Activated T-helper 1 cell treated with anti-CD3 and anti-CD28 coated beads, Interleukin-12 subunit alpha, Interleukin-12 subunit beta, Interleukin-2, Interleukin-4 antibody, amounts not matched to agents 30 ng/mL and 10 ng/mL and 1 ng/mL, durations not matched to agents 14 hours and 24 hours and 36 hours (primary cell): ENCODE measurements around the gene TBC1D22B. TPM values are rescaled to one million over a fixed set of nuclear protein-coding genes. Genes with fewer than 3 reads are reported as not detected.
"Not testable (repeated sequence)": the region's sequence is repeated elsewhere in the genome, so short reads cannot be mapped to it uniquely, and the experiment has no call there.

Experiments
- DNase-seq: peaks from one replicate; pipeline ENCODE4 v3.0.0; 2021; ENCODE audit warnings: low spot score
- H3K27ac Mint-ChIP-seq: one replicate; pipeline ENCODE4 v1.8.0; 2021; ENCODE audit warnings: mild to moderate bottlenecking, mixed read lengths
- H3K27me3 Mint-ChIP-seq: one replicate; pipeline ENCODE4 v1.8.0; 2022; ENCODE audit warnings: mild to moderate bottlenecking, moderate library complexity, mixed read lengths; ENCODE audit not compliant: insufficient read depth
- H3K36me3 Mint-ChIP-seq: one replicate; pipeline ENCODE4 v1.8.0; 2021; ENCODE audit warnings: low read depth, mixed read lengths
- H3K4me1 Mint-ChIP-seq: one replicate; pipeline ENCODE4 v1.8.0; 2021; ENCODE audit warnings: low read depth, mixed read lengths
- H3K4me3 Mint-ChIP-seq: one replicate; pipeline ENCODE4 v1.8.0; 2021; ENCODE audit warnings: mild to moderate bottlenecking, moderate library complexity, mixed read lengths
- H3K9me3 Mint-ChIP-seq: one replicate; pipeline ENCODE4 v1.8.0; 2021; ENCODE audit warnings: mixed read lengths
- intact Hi-C: fragments of 100-400 bp; cut with micrococcal nuclease; formaldehyde crosslinking; loops from one replicate; pipeline ENCODE4 v1.15.1; 2024
- total RNA-seq: library from RNA; stranded (reverse); gene quantifications from 2 replicates; pipeline ENCODE4 v1.2.3, GENCODE V29; 2022

Gene TBC1D22B
- total RNA-seq, 1 donor from 2014 or later = 20.8 TPM

- intact Hi-C loops = no loop called here
- Mint-ChIP-seq H3K27ac (no peak overlapping the region), H3K4me1 (peaks cover 61% of the 10 kb centered on the region)
Observed at GRCh38 chr6:37283268-37283667, 25.7 kb downstream of the TBC1D22B start.

DNA sequence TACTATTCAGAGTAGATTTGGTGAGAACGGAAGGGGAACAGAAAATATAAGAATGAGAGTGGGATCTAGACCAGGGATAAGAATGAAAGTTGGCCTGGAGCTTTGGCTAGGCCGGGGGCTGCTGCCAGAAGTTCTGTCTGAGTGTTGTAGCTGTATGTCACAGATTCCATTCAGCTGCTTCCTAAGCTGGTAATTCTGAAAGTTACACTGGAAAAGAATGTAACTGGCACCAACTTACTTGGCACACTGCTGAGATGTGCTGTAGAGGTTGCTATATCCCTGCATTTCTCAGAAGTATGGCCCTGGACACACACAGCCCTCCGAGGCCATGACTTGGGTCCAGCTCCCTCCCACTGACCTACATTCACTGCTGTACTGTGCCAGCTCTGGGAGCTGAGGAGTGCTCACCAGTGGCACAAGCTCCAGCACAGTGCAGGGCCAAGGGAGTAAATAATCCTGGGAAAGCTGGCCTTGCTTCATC lies 26.1 kb downstream of the TBC1D22B start:
- no peaks in the 10 kb centered on the region for H3K27me3 Mint-ChIP-seq
- peaks cover 59% of the 10 kb centered on the region for H3K4me1 Mint-ChIP-seq
- intact Hi-C loops = no loop called here
- H3K9me3 Mint-ChIP-seq = no peaks in the 10 kb centered on the region
- H3K4me3 Mint-ChIP-seq = no peak overlapping the region
- DNase-seq = no peak
- H3K36me3 Mint-ChIP-seq = peaks cover 62% of the 10 kb centered on the region
- H3K27ac Mint-ChIP-seq = no peak overlapping the region

More at GRCh38 chr6:37283268-37283667, 25.7 kb downstream of the TBC1D22B start:
- Mint-ChIP-seq H3K9me3 (no peaks in the 10 kb centered on the region), H3K36me3 (peaks cover 62% of the 10 kb centered on the region), H3K4me3 (no peak overlapping the region), H3K27me3 (no peaks in the 10 kb centered on the region)
- DNase-seq = no peak

DNA sequence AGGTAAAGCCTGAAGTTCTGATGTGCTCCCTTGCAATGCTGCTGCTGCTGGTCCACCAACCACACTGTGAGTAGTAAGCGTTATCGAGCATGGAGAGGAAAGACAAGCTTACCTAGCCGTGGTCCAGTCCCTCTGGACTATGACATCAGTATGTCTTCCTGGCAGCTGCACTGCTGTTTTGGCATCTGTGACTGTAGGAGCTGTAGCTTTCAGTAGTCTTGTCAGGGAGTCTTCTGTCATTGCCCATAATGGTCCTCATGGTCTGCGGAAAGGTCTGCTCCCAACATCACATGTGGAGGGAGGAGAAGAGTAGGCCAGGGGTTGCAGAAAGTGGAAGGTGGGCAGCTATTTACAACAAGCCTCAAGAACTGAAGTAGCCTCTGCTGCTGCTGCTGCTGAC lies 27.2 kb downstream of the TBC1D22B start:
- peak overlapping the region; percentile 42 for H3K27ac Mint-ChIP-seq
- no peaks in the 10 kb centered on the region for H3K27me3 Mint-ChIP-seq
- H3K36me3 Mint-ChIP-seq = peaks cover 56% of the 10 kb centered on the region
- H3K4me1 Mint-ChIP-seq = peaks cover 60% of the 10 kb centered on the region
- no peaks in the 10 kb centered on the region for H3K9me3 Mint-ChIP-seq
- DNase-seq = no peak
- intact Hi-C loops = no loop called here
- no peak overlapping the region for H3K4me3 Mint-ChIP-seq

GRCh38 chr6:37285861-37286311 lies 28.3 kb downstream of the TBC1D22B start:
- intact Hi-C loops = loop anchor here (1.0 kb wide), 1 partner anchor 26 kb away; no protein-coding TSS in a partner anchor

DNA sequence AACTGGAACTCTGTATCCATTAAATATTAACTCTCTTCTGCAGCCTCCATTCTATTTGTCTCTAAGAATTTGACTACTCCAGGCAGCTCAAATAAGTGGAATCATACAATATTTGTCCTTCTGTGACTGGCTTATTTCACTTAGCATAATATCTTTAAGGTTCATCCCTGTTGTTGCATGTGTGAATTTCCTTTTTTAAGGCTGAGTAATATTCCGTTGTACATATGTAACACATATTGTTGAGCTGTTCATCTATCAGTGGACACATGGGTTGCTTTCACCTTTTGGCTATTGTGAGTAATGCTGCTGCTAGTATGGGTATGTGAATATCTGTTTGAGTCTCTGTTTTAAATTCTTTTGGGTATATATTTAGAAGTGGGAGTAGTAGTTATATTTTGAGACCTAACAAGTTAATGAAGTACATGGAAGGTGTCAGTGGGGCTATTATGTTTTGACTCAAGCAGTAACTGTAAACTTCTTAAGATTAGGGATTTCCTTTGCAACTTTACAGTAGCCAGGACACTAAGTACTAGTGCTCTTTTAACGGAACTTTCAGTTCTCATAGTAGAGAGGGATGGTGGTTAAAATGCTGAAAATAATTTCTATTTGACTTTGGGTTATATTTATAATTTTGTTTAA lies 30.1 kb downstream of the TBC1D22B start:
- Mint-ChIP-seq H3K27me3 (no peaks in the 10 kb centered on the region), H3K9me3 (no peaks in the 10 kb centered on the region), H3K4me3 (no peak overlapping the region), H3K36me3 (peaks cover 60% of the 10 kb centered on the region), H3K4me1 (peaks cover 59% of the 10 kb centered on the region), H3K27ac (peak overlapping the region; percentile 44)
- no peak for DNase-seq
- intact Hi-C loops = no loop called here

More at GRCh38 chr6:37285861-37286311, 28.3 kb downstream of the TBC1D22B start:
- Mint-ChIP-seq H3K27ac (peak overlapping the region; percentile 82), H3K36me3 (peaks cover 50% of the 10 kb centered on the region), H3K4me3 (no peak overlapping the region), H3K4me1 (peaks cover 59% of the 10 kb centered on the region), H3K27me3 (no peaks in the 10 kb centered on the region), H3K9me3 (no peaks in the 10 kb centered on the region)
- DNase-seq = no peak

- intact Hi-C loops = no loop called here
- no peaks in the 10 kb centered on the region for H3K27me3 Mint-ChIP-seq
- H3K9me3 Mint-ChIP-seq = no peaks in the 10 kb centered on the region
- DNase-seq = no peak
- H3K36me3 Mint-ChIP-seq = peaks cover 55% of the 10 kb centered on the region
- no peak overlapping the region for H3K4me3 Mint-ChIP-seq
- H3K27ac Mint-ChIP-seq = peak overlapping the region; percentile 50
- peaks cover 55% of the 10 kb centered on the region for H3K4me1 Mint-ChIP-seq
Observed at GRCh38 chr6:37288247-37288646, 30.7 kb downstream of the TBC1D22B start.

DNA sequence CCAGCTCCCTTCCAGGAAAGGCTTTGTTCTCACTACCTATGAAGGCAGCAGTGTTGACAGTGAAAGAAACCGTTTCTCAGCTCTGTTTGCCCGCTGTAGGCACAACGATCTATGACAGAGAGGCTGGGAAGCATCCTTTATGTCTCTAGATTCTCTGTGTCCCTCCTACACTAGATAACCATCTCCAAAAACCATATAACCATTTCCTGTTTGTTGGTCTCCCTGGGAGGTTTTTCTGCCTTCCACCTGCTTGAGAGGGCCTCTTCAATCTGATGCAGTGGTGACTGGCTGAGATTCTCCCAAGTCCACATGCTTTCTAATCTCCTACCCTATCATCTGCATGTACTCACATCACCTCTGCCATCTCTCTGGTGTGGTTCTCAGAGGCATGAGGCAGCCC lies 32.4 kb downstream of the TBC1D22B start:
- Mint-ChIP-seq H3K9me3 (no peaks in the 10 kb centered on the region), H3K27ac (peak overlapping the region; percentile 89), H3K27me3 (no peaks in the 10 kb centered on the region), H3K4me3 (peak overlapping the region; percentile 55), H3K36me3 (peaks cover 55% of the 10 kb centered on the region), H3K4me1 (peaks cover 49% of the 10 kb centered on the region)
- peak; percentile 54 for DNase-seq
- intact Hi-C loops = loop anchor here (1.0 to 2.0 kb wide), 5 partner anchors 17 to 378 kb away; no protein-coding TSS in a partner anchor

- Mint-ChIP-seq H3K4me3 (no peak overlapping the region), H3K9me3 (no peaks in the 10 kb centered on the region), H3K36me3 (peaks cover 53% of the 10 kb centered on the region), H3K27me3 (no peaks in the 10 kb centered on the region), H3K27ac (no peak overlapping the region), H3K4me1 (peaks cover 38% of the 10 kb centered on the region)
- DNase-seq = no peak
- intact Hi-C loops = no loop called here
Observed at GRCh38 chr6:37293426-37293825, 35.9 kb downstream of the TBC1D22B start.

GRCh38 chr6:37297637-37298036 lies 40.1 kb downstream of the TBC1D22B start:
- H3K4me3 Mint-ChIP-seq, H3K27ac Mint-ChIP-seq, H3K9me3 Mint-ChIP-seq, H3K27me3 Mint-ChIP-seq, intact Hi-C loops, DNase-seq: not testable (repeated sequence)
- Mint-ChIP-seq H3K36me3 (peaks cover 51% of the 10 kb centered on the region), H3K4me1 (peaks cover 12% of the 10 kb centered on the region)

DNA sequence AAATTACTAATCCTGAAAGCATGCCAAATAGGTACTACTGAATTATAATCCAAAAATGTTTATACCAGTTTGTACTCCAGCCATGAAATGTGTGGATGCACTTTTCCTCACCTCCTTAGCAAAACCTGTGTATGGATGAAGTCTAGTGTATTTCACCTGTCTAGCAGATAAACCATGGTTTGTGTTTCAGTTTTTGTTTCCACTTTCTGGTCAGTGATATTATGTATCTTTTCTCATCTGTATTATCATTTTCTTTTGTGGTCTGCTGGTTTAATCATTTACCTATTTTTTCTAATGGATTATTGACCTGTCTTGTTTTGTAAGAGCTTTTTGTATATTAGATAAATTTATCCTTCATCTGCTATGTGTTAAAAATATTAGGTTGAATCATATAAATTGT lies 41.4 kb downstream of the TBC1D22B start:
- peaks cover 56% of the 10 kb centered on the region for H3K36me3 Mint-ChIP-seq
- intact Hi-C loops = no loop called here
- H3K27me3 Mint-ChIP-seq = no peaks in the 10 kb centered on the region
- H3K27ac Mint-ChIP-seq = no peak overlapping the region
- peaks cover 26% of the 10 kb centered on the region for H3K4me1 Mint-ChIP-seq
- H3K4me3 Mint-ChIP-seq = no peak overlapping the region
- no peaks in the 10 kb centered on the region for H3K9me3 Mint-ChIP-seq
- DNase-seq = no peak

- Mint-ChIP-seq H3K4me1 (peaks cover 31% of the 10 kb centered on the region), H3K27ac (no peak overlapping the region), H3K36me3 (peaks cover 57% of the 10 kb centered on the region), H3K9me3 (no peaks in the 10 kb centered on the region), H3K27me3 (no peaks in the 10 kb centered on the region), H3K4me3 (no peak overlapping the region)
- intact Hi-C loops = no loop called here
- no peak for DNase-seq
Observed at GRCh38 chr6:37299990-37300389, 42.4 kb downstream of the TBC1D22B start.

GRCh38 chr6:37302086-37302686 lies 44.6 kb downstream of the TBC1D22B start:
- Mint-ChIP-seq H3K36me3 (peaks cover 52% of the 10 kb centered on the region), H3K9me3 (no peaks in the 10 kb centered on the region), H3K4me3 (no peak overlapping the region), H3K27ac (peak overlapping the region; percentile 20), H3K27me3 (no peaks in the 10 kb centered on the region), H3K4me1 (peaks cover 31% of the 10 kb centered on the region)
- no peak for DNase-seq
- intact Hi-C loops = no loop called here

GRCh38 chr6:37303091-37303660 lies 45.6 kb downstream of the TBC1D22B start:
- no peaks in the 10 kb centered on the region for H3K27me3 Mint-ChIP-seq
- H3K4me1 Mint-ChIP-seq = peaks cover 31% of the 10 kb centered on the region
- no peaks in the 10 kb centered on the region for H3K9me3 Mint-ChIP-seq
- H3K36me3 Mint-ChIP-seq = peaks cover 47% of the 10 kb centered on the region
- intact Hi-C loops = no loop called here
- no peak overlapping the region for H3K4me3 Mint-ChIP-seq
- H3K27ac Mint-ChIP-seq = peak overlapping the region; percentile 41
- DNase-seq = no peak
